Immature natural killer cell (primary cell): ENCODE data around the gene SPECC1L. TPM values are rescaled to one million over a fixed set of nuclear protein-coding genes. Genes with fewer than 3 reads are reported as not detected.

Source experiments
- DNase-seq, 3 donors: peaks; one replicate each; pipeline ENCODE4 v3.0.0; 2022; ENCODE audit warnings: mixed read lengths in 1 of 3
- H3K27ac Mint-ChIP-seq, 6 donors: one replicate each; pipeline ENCODE4 v1.8.0; 2020; ENCODE audit warnings: mixed read lengths in 6 of 6, mild to moderate bottlenecking in 5 of 6, inconsistent platforms in 4 of 6, moderate library complexity in 3 of 6
- H3K27me3 Mint-ChIP-seq, 3 donors: one replicate each; pipeline ENCODE4 v1.8.0; 2020 to 2021; ENCODE audit warnings: low read depth in 3 of 3, mild to moderate bottlenecking in 3 of 3, mixed read lengths in 3 of 3, moderate library complexity in 3 of 3, inconsistent platforms in 1 of 3
- H3K36me3 Mint-ChIP-seq, 3 donors: one replicate each; pipeline ENCODE4 v1.8.0; 2020; ENCODE audit warnings: mixed read lengths in 3 of 3, inconsistent platforms in 2 of 3, mild to moderate bottlenecking in 2 of 3
- H3K4me1 Mint-ChIP-seq, 2 donors: one replicate each; pipeline ENCODE4 v1.8.0; 2020; ENCODE audit warnings: inconsistent platforms in 2 of 2, mild to moderate bottlenecking in 2 of 2, mixed read lengths in 2 of 2, moderate library complexity in 1 of 2
- H3K4me3 Mint-ChIP-seq, 5 donors: one replicate each; pipeline ENCODE4 v1.8.0; 2020; ENCODE audit warnings: mild to moderate bottlenecking in 5 of 5, mixed read lengths in 5 of 5, inconsistent platforms in 3 of 5, moderate library complexity in 3 of 5
- H3K9me3 Mint-ChIP-seq, 6 donors: one replicate each; pipeline ENCODE4 v1.8.0; 2020; ENCODE audit warnings: mild to moderate bottlenecking in 6 of 6, mixed read lengths in 6 of 6, inconsistent platforms in 4 of 6, moderate library complexity in 3 of 6
- polyA plus RNA-seq, 3 donors: library from polyadenylated mRNA; unstranded; fragments of 300-500 nt; fragmentation: Illumina TruSeq; gene quantifications; one replicate each; pipeline ENCODE4 v1.2.3, GENCODE V29; 2021

SPECC1L gene
- polyA plus RNA-seq, 3 donors from 2014 or later = 3.0 to 17.6 (median 5.3) TPM

DNA sequence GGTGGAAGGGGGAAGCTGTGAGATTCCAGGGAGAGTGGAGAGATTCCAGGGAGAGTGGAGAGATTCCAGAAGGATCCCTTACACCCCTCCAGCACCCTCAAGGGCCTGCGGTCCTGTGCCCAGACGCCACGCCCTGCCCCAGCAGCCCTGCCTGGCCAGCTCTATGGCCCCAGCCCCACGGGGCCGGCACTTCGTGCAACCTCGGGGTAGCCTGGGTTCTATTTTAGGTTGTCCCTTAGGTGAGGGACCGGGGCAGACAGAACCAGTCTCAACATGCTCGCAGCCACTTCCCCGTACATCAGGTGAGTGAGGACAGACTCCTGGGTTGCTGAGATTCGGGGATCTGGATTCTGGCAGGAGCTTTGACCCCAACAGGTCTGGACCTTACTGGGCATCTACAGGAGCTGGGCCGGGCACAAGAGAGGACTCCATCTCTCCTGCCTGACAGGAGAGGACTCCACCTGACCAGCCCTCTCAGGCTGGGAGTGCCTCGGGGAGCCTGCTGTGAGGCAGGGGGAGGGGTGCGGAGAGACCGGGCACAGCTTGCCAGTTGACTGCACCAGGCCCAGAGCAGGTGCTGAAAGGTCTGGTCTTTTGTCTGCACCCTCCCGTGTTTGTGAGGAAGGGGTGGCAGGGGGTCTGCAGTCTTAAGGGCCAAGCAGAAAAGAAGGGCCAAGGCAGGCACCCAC lies 148.3 kb downstream of the SPECC1L start:
- no peak for DNase-seq
- Mint-ChIP-seq H3K27me3 (peaks cover 0 to 4% (median 4%) of the 10 kb centered on the region in 3 donors), H3K4me1 (peaks cover 0 to 1% of the 10 kb centered on the region in 2 donors), H3K36me3 (peaks cover 4 to 9% (median 4%) of the 10 kb centered on the region in 3 donors), H3K4me3 (no peak overlapping the region), H3K9me3 (no peaks in the 10 kb centered on the region), H3K27ac (no peak overlapping the region)

DNA sequence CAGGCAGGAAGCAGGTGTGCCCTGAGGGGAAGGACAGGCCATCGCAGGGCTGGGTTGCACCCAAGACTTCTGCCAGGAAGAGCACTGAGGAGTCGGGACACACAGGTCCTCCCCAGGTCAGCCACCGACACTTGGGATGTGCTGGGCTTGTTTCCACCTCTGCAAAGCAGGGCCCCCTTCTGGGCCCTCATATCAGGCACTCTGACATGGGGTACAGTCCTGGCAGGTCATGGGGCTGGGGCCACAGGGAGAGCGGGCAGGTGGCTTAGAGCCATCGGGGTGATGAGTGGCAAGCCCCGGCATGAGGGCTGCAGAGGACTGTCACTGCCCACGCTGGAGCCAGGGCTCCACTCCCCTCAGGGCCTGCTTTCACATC lies 148.8 kb downstream of the SPECC1L start:
- Mint-ChIP-seq H3K4me3 (no peak overlapping the region), H3K27ac (no peak overlapping the region), H3K4me1 (peaks cover 0 to 1% of the 10 kb centered on the region in 2 donors), H3K9me3 (no peaks in the 10 kb centered on the region), H3K27me3 (peaks cover 0 to 4% (median 4%) of the 10 kb centered on the region in 3 donors), H3K36me3 (peaks cover 3 to 9% (median 4%) of the 10 kb centered on the region in 3 donors)
- no peak for DNase-seq

DNA sequence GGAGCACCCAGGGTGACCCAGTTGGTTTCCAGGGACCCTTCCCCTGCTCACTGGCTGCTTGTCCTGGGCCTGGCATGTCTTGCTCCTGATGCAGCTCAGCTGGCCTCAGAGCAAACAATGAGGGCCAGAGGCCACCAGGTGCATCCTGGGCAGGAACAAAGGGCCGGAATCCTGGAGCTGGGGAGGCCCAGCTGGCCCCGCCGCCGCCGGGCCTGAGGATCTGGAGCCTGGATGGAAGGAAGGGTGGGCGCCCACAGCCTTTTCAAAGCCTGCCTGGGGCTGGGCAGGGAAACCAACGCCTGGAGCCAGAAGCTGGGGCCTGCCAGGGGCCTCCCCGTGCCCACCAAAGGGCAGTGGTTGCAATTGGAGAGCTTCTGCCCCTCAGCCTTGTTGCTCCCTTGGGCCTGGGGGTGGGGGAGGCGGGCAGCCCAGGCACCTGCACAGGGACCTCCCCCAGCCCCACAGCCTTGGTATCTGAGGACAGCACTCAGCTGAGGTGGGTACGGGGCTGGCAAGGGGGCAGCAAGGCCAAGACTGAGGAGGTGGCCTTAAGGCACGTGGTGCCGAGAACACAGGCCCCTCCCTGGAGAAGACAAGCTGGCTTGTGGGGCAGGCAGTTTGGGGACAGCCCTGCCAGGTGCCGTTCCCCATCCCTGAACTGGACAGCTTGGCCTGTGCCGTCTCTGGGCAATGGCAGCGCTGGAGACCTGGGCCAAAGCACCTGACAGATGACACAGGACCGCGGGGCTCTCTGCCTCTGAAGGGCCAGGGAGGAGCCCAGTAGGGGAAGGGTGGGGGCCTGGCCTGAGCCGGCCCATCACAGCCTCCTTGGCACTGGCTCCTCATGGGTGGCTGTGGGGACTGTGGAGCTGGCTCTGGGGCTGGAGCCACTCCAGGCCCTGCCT lies 149.7 kb downstream of the SPECC1L start:
- Mint-ChIP-seq H3K27me3 (peaks cover 0 to 4% (median 4%) of the 10 kb centered on the region in 3 donors), H3K4me1 (peaks cover 0 to 2% of the 10 kb centered on the region in 2 donors), H3K9me3 (no peaks in the 10 kb centered on the region), H3K27ac (no peak overlapping the region), H3K4me3 (no peak overlapping the region), H3K36me3 (peaks cover 1 to 7% (median 2%) of the 10 kb centered on the region in 3 donors)
- no peak for DNase-seq

- no peak overlapping the region for H3K4me3 Mint-ChIP-seq
- H3K4me1 Mint-ChIP-seq = peaks cover 6 to 8% of the 10 kb centered on the region in 2 donors
- no peaks in the 10 kb centered on the region for H3K9me3 Mint-ChIP-seq
- H3K36me3 Mint-ChIP-seq = peaks cover 0 to 5% (median 0%) of the 10 kb centered on the region in 3 donors
- no peak overlapping the region for H3K27ac Mint-ChIP-seq
- peaks cover 0 to 6% (median 4%) of the 10 kb centered on the region in 3 donors for H3K27me3 Mint-ChIP-seq
- DNase-seq = no peak
Measured at GRCh38 chr22:24420977-24421343, 150.3 kb downstream of the SPECC1L start.

GRCh38 chr22:24421428-24421931 lies 150.8 kb downstream of the SPECC1L start:
- Mint-ChIP-seq H3K27ac (no peak overlapping the region), H3K4me1 (peaks cover 11 to 14% of the 10 kb centered on the region in 2 donors), H3K9me3 (no peaks in the 10 kb centered on the region), H3K27me3 (peaks cover 0 to 9% (median 4%) of the 10 kb centered on the region in 3 donors), H3K4me3 (peak overlapping the region in 2 of 5 donors; percentile 38 to 56), H3K36me3 (peaks cover 0 to 5% (median 0%) of the 10 kb centered on the region in 3 donors)
- no peak for DNase-seq

DNA sequence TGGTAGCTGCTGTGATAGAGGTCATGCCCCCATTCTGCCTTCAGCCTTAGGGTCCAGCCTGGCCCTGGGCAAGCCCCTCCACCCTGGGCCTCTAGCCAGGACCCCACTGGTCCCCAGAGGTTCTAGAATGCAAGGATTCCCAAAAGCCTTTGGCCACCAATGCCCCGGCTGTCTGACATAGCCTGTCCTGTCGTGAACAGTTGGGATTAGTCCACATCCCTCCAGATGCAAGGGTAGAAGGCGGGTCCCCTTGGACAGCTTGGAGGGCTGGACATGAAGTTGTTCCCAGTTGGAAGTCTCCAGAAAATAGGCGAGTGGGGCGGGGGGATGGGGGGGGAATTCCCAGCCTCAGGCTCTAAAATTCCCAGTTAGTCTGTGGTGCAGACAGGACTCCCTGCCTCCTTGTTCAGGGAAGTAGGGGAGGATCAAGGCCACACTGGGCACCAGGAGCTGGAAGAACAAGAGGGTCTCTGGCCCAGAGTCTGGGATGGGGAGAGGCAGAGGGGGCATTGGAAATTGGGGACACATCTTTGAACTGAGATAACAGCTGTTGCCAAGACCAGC lies 151.6 kb downstream of the SPECC1L start:
- H3K27ac Mint-ChIP-seq = no peak overlapping the region
- H3K4me1 Mint-ChIP-seq = peaks cover 19% of the 10 kb centered on the region in 2 donors
- H3K36me3 Mint-ChIP-seq = peaks cover 0 to under 1% (median 0%) of the 10 kb centered on the region in 3 donors
- DNase-seq = no peak
- peaks cover 0 to 9% (median 4%) of the 10 kb centered on the region in 3 donors for H3K27me3 Mint-ChIP-seq
- no peaks in the 10 kb centered on the region for H3K9me3 Mint-ChIP-seq
- H3K4me3 Mint-ChIP-seq = peak overlapping the region; percentile 17 to 72 (median 62)

GRCh38 chr22:24423519-24424000 lies 152.9 kb downstream of the SPECC1L start:
- H3K4me3 Mint-ChIP-seq = peak overlapping the region; percentile 33 to 57 (median 38)
- no peak overlapping the region for H3K27ac Mint-ChIP-seq
- H3K9me3 Mint-ChIP-seq = no peaks in the 10 kb centered on the region
- DNase-seq = peak; percentile 57 to 62 (median 60)
- H3K36me3 Mint-ChIP-seq = no peaks in the 10 kb centered on the region
- H3K4me1 Mint-ChIP-seq = peaks cover 32% of the 10 kb centered on the region in 2 donors
- H3K27me3 Mint-ChIP-seq = peaks cover 3 to 12% (median 4%) of the 10 kb centered on the region in 3 donors

DNA sequence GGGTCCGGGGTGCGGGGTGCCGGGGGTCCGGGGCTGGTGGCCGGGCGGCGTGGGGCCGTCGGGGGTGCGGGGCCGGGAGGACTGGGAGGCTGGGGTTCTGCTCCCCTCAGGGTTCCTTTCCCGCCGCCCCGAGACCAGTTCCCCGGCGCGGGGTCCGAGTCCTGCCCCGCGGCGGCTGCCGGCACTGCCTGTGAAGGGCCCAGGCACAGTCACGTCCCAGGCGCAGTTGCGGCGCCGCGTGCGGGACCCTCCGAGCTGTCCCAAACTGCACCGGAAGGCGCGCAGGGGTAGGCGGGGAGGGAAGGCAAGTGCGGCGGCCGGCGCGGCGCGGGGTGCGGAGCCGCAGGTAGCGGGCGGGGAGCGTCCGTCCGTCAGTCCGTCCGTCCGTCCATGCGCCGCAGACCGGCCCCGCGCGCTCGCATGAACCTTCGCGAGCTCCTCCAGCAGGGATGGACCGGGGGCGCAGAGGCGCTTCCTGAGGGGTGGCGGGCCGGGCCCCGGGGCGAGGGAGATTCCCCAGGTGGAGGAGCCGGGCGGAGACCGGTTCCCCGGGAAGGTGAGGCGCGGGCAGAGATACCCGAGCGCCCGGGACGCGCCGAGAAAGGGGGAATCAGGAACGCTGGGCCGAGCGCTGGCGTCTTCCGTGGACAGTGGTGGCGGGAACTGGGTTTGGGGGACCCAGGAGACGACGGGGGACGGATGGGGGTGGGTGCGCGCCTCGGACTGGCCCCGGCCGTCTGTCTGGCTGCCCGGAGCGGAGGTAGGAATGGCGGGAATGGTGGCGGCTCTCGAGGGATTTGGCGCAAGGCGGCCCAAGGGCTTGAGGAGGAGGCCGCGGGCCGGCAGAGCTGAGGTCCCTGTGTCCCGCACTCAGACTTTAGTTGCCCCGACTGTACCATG lies 153.6 kb downstream of the SPECC1L start:
- Mint-ChIP-seq H3K36me3 (no peaks in the 10 kb centered on the region), H3K4me1 (peaks cover 39% of the 10 kb centered on the region in 2 donors), H3K27ac (no peak overlapping the region), H3K9me3 (no peaks in the 10 kb centered on the region), H3K27me3 (peaks cover 3 to 14% (median 4%) of the 10 kb centered on the region in 3 donors), H3K4me3 (peak overlapping the region in 2 of 5 donors; percentile 43 to 50)
- DNase-seq = peak in 1 of 3 donors; percentile 31

DNA sequence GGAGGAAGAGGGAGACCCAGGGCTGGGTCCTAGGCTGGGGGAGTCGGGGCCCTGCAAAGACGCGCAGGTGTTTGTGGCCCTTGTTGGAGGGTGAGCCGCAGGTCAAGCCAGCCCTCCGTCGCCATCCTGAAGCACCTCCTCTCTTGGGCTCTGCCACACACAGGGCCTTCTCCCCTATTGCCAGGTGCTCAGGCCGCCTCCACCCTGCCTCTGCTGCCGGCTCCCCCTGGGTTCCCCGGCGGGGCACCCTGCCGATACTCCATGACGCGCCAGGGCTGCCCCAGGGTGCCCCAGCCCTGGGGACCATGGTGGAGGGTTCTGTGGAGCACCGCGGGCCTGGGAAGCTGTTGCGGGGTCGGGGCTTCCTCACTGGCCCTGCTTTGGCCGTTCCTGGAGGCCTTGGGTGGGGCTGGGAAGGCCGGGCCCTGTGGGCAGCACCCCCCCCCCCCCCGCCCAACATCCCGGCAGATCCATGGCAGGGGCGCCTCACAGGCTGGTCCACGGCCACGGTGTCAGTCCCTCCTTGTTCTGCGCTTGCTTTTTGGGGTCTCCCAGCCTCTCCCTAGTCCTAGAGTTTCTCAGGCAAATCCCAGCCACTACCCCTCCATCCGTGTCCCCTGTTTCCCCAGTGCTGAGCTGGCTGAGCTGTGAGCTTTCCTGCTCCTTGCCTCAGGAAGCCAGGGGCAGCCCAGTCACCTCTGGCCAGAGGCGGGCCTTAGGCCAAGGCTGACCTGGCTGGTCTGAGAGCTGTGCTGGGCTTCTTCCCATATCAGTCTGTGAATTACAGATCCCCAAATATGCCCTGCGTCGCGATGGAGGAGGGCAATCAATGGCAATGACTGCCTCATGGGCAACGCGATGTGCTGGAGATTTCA lies 154.5 kb downstream of the SPECC1L start:
- Mint-ChIP-seq H3K36me3 (no peaks in the 10 kb centered on the region), H3K4me3 (peak overlapping the region; percentile 36 to 63 (median 58)), H3K27me3 (peaks cover 4 to 14% (median 4%) of the 10 kb centered on the region in 3 donors), H3K27ac (peak overlapping the region in 4 of 6 donors; percentile 31 to 73 (median 42)), H3K4me1 (peaks cover 41% of the 10 kb centered on the region in 2 donors), H3K9me3 (no peaks in the 10 kb centered on the region)
- no peak for DNase-seq

GRCh38 chr22:24426436-24426835 lies 155.8 kb downstream of the SPECC1L start:
- Mint-ChIP-seq H3K4me1 (peaks cover 41 to 43% of the 10 kb centered on the region in 2 donors), H3K36me3 (no peaks in the 10 kb centered on the region), H3K4me3 (peak overlapping the region in 4 of 5 donors; percentile 24 to 69 (median 65)), H3K27me3 (peaks cover 4 to 14% (median 4%) of the 10 kb centered on the region in 3 donors), H3K9me3 (no peaks in the 10 kb centered on the region), H3K27ac (peak overlapping the region in 4 of 6 donors; percentile 24 to 75 (median 42))
- no peak for DNase-seq

DNA sequence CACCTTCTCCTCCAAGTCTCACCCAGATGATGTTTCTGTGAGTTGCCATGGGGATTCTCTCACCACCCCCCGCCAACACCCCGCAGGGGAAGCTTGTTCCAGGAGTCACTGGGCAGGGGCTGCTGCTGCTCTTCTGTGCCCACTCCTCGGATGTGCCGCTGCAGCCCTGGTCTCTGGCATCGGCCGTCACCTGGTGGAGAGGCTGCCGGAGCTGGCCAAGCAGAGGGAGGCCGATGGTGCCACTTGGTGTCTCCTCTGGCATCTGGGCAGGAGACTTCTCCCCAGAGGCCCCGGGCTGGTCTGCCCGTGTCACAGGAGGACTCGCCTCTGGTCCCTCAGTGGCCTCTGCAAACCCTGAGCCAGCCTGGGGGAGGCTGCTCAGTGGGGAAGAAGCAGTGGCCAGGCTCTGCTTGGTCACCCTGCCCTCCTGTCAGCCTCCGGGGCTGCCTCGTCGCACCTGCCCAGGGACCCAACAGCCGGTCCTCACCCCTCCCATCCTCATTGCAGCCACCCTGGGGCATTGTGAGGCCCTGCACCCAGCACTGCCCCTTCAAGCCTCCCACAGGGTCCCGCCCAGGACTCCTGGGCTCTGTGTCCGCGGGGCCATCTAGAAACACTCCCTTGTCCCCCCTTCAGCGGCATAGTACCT lies 156.3 kb downstream of the SPECC1L start:
- Mint-ChIP-seq H3K27ac (peak overlapping the region; percentile 34 to 85 (median 70)), H3K4me1 (peaks cover 41 to 43% of the 10 kb centered on the region in 2 donors), H3K27me3 (peaks cover 4 to 14% (median 4%) of the 10 kb centered on the region in 3 donors), H3K9me3 (no peaks in the 10 kb centered on the region), H3K36me3 (no peaks in the 10 kb centered on the region), H3K4me3 (peak overlapping the region; percentile 46 to 79 (median 75))
- DNase-seq = no peak
